GM23338 (cell line): Measurements from ENCODE around the gene ASB16. TPM values are rescaled to one million over a fixed set of nuclear protein-coding genes. Genes with fewer than 3 reads are reported as not detected.

Experiments used
- ATAC-seq: fragments of 200-7000 bp; cut with Tn5 transposase; 3 replicates; pipeline ENCODE4 v1.9.1; 2020
- DNase-seq: peaks from one replicate; pipeline ENCODE4 v3.0.0-alpha.2; 2015; ENCODE audit warnings: low spot score
- H2AFZ ChIP-seq: fragments of 200-600 bp; sonication (generic); 2 replicates; pipeline ENCODE4 v1.8.0; 2016; ENCODE audit warnings: antibody characterized with exemption, mild to moderate bottlenecking, moderate library complexity
- H3F3A ChIP-seq: fragments of 200-600 bp; sonication (generic); replicated peaks from 2 replicates; pipeline ENCODE4 v1.8.0; 2017; ENCODE audit warnings: antibody characterized with exemption, mixed run types, low read depth
- H3K27ac ChIP-seq: fragments of 200-600 bp; sonication (generic); 2 replicates; pipeline ENCODE4 v1.6.1; 2016; ENCODE audit warnings: low read depth
- H3K27me3 ChIP-seq: fragments of 200-600 bp; sonication (generic); 2 replicates; pipeline ENCODE4 v1.8.0; 2016; ENCODE audit warnings: mild to moderate bottlenecking, mixed run types, moderate library complexity; ENCODE audit not compliant: insufficient read depth
- H3K36me3 ChIP-seq: fragments of 200-600 bp; sonication (generic); 2 replicates; pipeline ENCODE4 v1.8.0; 2016; ENCODE audit warnings: mild to moderate bottlenecking; ENCODE audit not compliant: insufficient read depth
- H3K4me1 ChIP-seq: fragments of 200-600 bp; sonication (generic); 2 replicates; pipeline ENCODE4 v1.8.0; 2016; ENCODE audit warnings: mild to moderate bottlenecking, moderate library complexity; ENCODE audit not compliant: insufficient read depth
- H3K4me2 ChIP-seq: fragments of 200-600 bp; sonication (generic); 2 replicates; pipeline ENCODE4 v1.7.1; 2017; ENCODE audit warnings: mixed run types
- H3K4me3 ChIP-seq: fragments of 200-600 bp; sonication (generic); 2 replicates; pipeline ENCODE4 v1.6.1; 2016; ENCODE audit warnings: mixed run types
- H3K79me2 ChIP-seq: fragments of 200-600 bp; sonication (generic); replicated peaks from 2 replicates; pipeline ENCODE4 v1.8.0; 2017; ENCODE audit warnings: mild to moderate bottlenecking; ENCODE audit not compliant: insufficient read depth
- H3K9me2 ChIP-seq: fragments of 200-600 bp; sonication (generic); 2 replicates; pipeline ENCODE4 v1.8.0; 2017; ENCODE audit not compliant: insufficient read depth
- H4K20me1 ChIP-seq: fragments of 200-600 bp; sonication (generic); replicated peaks from 2 replicates; pipeline ENCODE4 v1.8.0; 2017; ENCODE audit warnings: mild to moderate bottlenecking; ENCODE audit not compliant: insufficient read depth
- H3K27ac Mint-ChIP-seq: 2 replicates; pipeline ENCODE4 v1.8.0; 2020; ENCODE audit warnings: inconsistent platforms, mild to moderate bottlenecking, moderate library complexity, mixed read lengths
- H3K27me3 Mint-ChIP-seq: 3 replicates; pipeline ENCODE4 v1.8.0; 2022; ENCODE audit warnings: low read depth, mild to moderate bottlenecking, moderate library complexity, mixed read lengths, inconsistent platforms; ENCODE audit not compliant: insufficient read depth, poor library complexity
- H3K36me3 Mint-ChIP-seq: 3 replicates; pipeline ENCODE4 v1.8.0; 2021; ENCODE audit warnings: low read depth, mild to moderate bottlenecking, inconsistent platforms, moderate library complexity, mixed read lengths
- H3K4me1 Mint-ChIP-seq: 3 replicates; pipeline ENCODE4 v1.8.0; 2020; ENCODE audit warnings: mild to moderate bottlenecking, inconsistent platforms, mixed read lengths
- H3K4me3 Mint-ChIP-seq: 3 replicates; pipeline ENCODE4 v1.8.0; 2021; ENCODE audit warnings: moderate library complexity, mild to moderate bottlenecking, inconsistent platforms, mixed read lengths
- H3K9me3 Mint-ChIP-seq: 3 replicates; pipeline ENCODE4 v1.8.0; 2020; ENCODE audit warnings: moderate library complexity, mild to moderate bottlenecking, inconsistent platforms, mixed read lengths
- CREB1 ChIP-seq: fragments of 250-450 bp; sonication (Bioruptor Pico); IDR thresholded peaks from 2 replicates; pipeline ENCODE4 v1.5.0; 2020; ENCODE audit warnings: low read depth, mild to moderate bottlenecking, moderate library complexity
- EZH2 ChIP-seq: fragments of 200-600 bp; sonication (generic); IDR thresholded peaks from one replicate; pipeline ENCODE4 v1.8.0; 2017; ENCODE audit warnings: antibody characterized with exemption, mild to moderate bottlenecking, low read depth; ENCODE audit not compliant: unreplicated experiment
- EZH2phosphoT487 ChIP-seq: fragments of 200-600 bp; sonication (generic); IDR thresholded peaks from one replicate; pipeline ENCODE4 v1.8.1; 2018; ENCODE audit warnings: antibody characterized with exemption; ENCODE audit not compliant: unreplicated experiment
- JUNB ChIP-seq: IDR thresholded peaks from one replicate; pipeline ENCODE4 v1.6.1; 2016; ENCODE audit warnings: antibody characterized with exemption; ENCODE audit not compliant: unreplicated experiment
- NANOG ChIP-seq: IDR thresholded peaks from 2 replicates; pipeline ENCODE4 v1.6.1; 2016; ENCODE audit warnings: antibody characterized with exemption, borderline replicate concordance
- POLR2AphosphoS5 ChIP-seq: IDR thresholded peaks from 2 replicates; pipeline ENCODE4 v1.6.1; 2016; ENCODE audit warnings: antibody characterized with exemption, low read depth
- STAT1 ChIP-seq: IDR thresholded peaks from one replicate; pipeline ENCODE4 v1.6.1; 2016; ENCODE audit warnings: antibody characterized with exemption; ENCODE audit not compliant: unreplicated experiment
- ZNF114 ChIP-seq: fragments of 250-450 bp; sonication (Bioruptor Pico); IDR thresholded peaks from 2 replicates; pipeline ENCODE4 v1.5.0; 2020; ENCODE audit warnings: mild to moderate bottlenecking, moderate library complexity
- ZNF331 ChIP-seq: fragments of 250-450 bp; sonication (Bioruptor Pico); IDR thresholded peaks from 2 replicates; pipeline ENCODE4 v1.5.0; 2020; ENCODE audit warnings: low read depth, mild to moderate bottlenecking, moderate library complexity
- ZNF462 ChIP-seq: fragments of 250-450 bp; sonication (Bioruptor Pico); IDR thresholded peaks from 2 replicates; pipeline ENCODE4 v1.5.0; 2020; ENCODE audit warnings: mild to moderate bottlenecking, moderate library complexity
- polyA plus RNA-seq: library from polyadenylated mRNA; unstranded; fragments of >200 nt; fragmentation: Nextera tagmentation; extraction: Ambion mirVana; gene quantifications from 2 replicates; pipeline ENCODE4 v1.2.1, GENCODE V29; 2016
- total RNA-seq: library from RNA; depleted of rRNA; stranded (reverse); fragments of >200 nt; shearing (Covaris generic); gene quantifications from 2 replicates; pipeline ENCODE4 v1.2.3, GENCODE V29; 2014
- TF ChIP-seq, protein P1 (sequence below): IDR thresholded peaks from one replicate; pipeline ENCODE4 v1.6.1; 2018; ENCODE audit warnings: antibody characterized with exemption; ENCODE audit not compliant: unreplicated experiment

ASB16 gene
- total and polyA plus RNA-seq, 2 experiments from 2014 or later, result 0.47 TPM; not detected in 1

GRCh38 chr17:44207319-44207718 lies 36.8 kb downstream of the ASB16 start (continued):
- TF ChIP-seq, protein P1, sequence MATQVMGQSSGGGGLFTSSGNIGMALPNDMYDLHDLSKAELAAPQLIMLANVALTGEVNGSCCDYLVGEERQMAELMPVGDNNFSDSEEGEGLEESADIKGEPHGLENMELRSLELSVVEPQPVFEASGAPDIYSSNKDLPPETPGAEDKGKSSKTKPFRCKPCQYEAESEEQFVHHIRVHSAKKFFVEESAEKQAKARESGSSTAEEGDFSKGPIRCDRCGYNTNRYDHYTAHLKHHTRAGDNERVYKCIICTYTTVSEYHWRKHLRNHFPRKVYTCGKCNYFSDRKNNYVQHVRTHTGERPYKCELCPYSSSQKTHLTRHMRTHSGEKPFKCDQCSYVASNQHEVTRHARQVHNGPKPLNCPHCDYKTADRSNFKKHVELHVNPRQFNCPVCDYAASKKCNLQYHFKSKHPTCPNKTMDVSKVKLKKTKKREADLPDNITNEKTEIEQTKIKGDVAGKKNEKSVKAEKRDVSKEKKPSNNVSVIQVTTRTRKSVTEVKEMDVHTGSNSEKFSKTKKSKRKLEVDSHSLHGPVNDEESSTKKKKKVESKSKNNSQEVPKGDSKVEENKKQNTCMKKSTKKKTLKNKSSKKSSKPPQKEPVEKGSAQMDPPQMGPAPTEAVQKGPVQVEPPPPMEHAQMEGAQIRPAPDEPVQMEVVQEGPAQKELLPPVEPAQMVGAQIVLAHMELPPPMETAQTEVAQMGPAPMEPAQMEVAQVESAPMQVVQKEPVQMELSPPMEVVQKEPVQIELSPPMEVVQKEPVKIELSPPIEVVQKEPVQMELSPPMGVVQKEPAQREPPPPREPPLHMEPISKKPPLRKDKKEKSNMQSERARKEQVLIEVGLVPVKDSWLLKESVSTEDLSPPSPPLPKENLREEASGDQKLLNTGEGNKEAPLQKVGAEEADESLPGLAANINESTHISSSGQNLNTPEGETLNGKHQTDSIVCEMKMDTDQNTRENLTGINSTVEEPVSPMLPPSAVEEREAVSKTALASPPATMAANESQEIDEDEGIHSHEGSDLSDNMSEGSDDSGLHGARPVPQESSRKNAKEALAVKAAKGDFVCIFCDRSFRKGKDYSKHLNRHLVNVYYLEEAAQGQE, result no peak
- TF ChIP-seq EZH2phosphoT487, result no peak
- no peak for TF ChIP-seq ZNF114 (CRISPR knock-in tag)

DNA sequence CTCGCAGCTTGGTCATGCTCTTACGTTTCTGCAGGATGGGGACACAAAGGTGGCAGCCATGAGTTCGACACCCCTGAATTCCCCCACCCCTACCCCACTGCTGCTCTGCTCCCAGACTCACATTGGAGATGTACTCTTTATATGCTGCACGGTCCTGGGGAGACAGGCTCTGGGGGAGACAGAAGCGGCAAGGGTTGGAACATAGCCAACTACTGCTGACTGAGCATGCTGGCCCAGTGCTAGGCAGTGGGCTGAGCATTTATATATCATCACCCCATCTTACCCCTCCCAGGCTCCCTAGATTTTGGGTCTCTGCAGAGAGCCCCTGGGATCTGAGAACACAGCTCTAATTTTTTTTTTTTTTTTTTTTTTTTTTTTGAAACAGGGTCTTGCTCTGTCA lies 37.2 kb downstream of the ASB16 start:
- Mint-ChIP-seq H3K36me3 (peaks cover 58% of the 10 kb centered on the region), H3K9me3 (no peaks in the 10 kb centered on the region), H3K4me1 (peaks cover 40% of the 10 kb centered on the region), H3K4me3 (no peak overlapping the region), H3K27me3 (peaks cover 22% of the 10 kb centered on the region), H3K27ac (no peak overlapping the region)
- H2AFZ ChIP-seq, result no peak overlapping the region
- no peaks in the 10 kb centered on the region for H3K27me3 ChIP-seq
- H3K9me2 ChIP-seq, result no peaks in the 10 kb centered on the region
- H3F3A ChIP-seq, result peaks cover 26% of the 10 kb centered on the region; the same call in 1 of the 2 replicates
- no peak for DNase-seq
- ATAC-seq, result no peak
- peaks cover 17% of the 10 kb centered on the region for H3K36me3 ChIP-seq
- H3K4me1 ChIP-seq, result peaks cover 18% of the 10 kb centered on the region
- H3K27ac ChIP-seq, result no peak overlapping the region
- H3K79me2 ChIP-seq, result no peaks in the 10 kb centered on the region
- H3K4me2 ChIP-seq, result no peak overlapping the region
- H4K20me1 ChIP-seq, result peaks cover 15% of the 10 kb centered on the region
- no peak overlapping the region for H3K4me3 ChIP-seq
- TF ChIP-seq POLR2AphosphoS5 (no peak), ZNF462 (CRISPR knock-in tag) (no peak), CREB1 (CRISPR knock-in tag) (no peak), JUNB (no peak), EZH2 (no peak), STAT1 (no peak), NANOG (no peak), EZH2phosphoT487 (no peak), ZNF114 (CRISPR knock-in tag) (no peak), ZNF331 (CRISPR knock-in tag) (no peak)
- TF ChIP-seq, protein P1, result no peak
